Posterior vena cava (tissue), 2 donors: ENCODE measurements around the gene RTN4R. TPM values are rescaled to one million over a fixed set of nuclear protein-coding genes. Genes with fewer than 3 reads are reported as not detected.
"Not testable (repeated sequence)": the region's sequence is repeated elsewhere in the genome, so short reads cannot be mapped to it uniquely, and the experiment has no call there.

ENCODE experiments used
- DNase-seq: peaks from one replicate; pipeline ENCODE4 v3.0.0-alpha.2; 2020; ENCODE audit warnings: low spot score
- intact Hi-C, 2 donors: fragments of 100-400 bp; cut with DNase I; formaldehyde crosslinking; loops; one replicate each; pipeline versions ENCODE4 v1.14.1 to v1.14.2; 2022 to 2023
- total RNA-seq, 2 donors: library from RNA; stranded (reverse); fragmentation: NEBNext Ultra II Directional; extraction: Animal tissue kit (Norgen Biotek cat#: 25700); gene quantifications; one replicate each; pipeline ENCODE4 v1.2.1, GENCODE V29; 2021
- donor health status: DM: yes; HTN: yes; CAD: no.
- donor health status: DM: yes; HTN: yes; CAD: no.

Gene RTN4R
- total RNA-seq, 2 donors from 2014 or later: 0.19 to 0.76 TPM

- DNase-seq: not testable (repeated sequence)
- intact Hi-C loops: loop anchor here in 1 of 2 donors (5.0 kb wide), 1 partner anchor 86 kb away; no protein-coding TSS in a partner anchor
These were observed 4.5 kb downstream of the RTN4R start for GRCh38 chr22:20263404-20264281.

GRCh38 chr22:20262582-20263147 is 5.5 kb downstream of the RTN4R start:
- no peak for DNase-seq
- intact Hi-C loops: loop anchor here in 1 of 2 donors (5.0 kb wide), 1 partner anchor 85 kb away; no protein-coding TSS in a partner anchor

GRCh38 chr22:20261848-20262581 is 6.1 kb downstream of the RTN4R start:
- intact Hi-C loops: loop anchor here in 1 of 2 donors (5.0 kb wide), 1 partner anchor 85 kb away; no protein-coding TSS in a partner anchor

DNA sequence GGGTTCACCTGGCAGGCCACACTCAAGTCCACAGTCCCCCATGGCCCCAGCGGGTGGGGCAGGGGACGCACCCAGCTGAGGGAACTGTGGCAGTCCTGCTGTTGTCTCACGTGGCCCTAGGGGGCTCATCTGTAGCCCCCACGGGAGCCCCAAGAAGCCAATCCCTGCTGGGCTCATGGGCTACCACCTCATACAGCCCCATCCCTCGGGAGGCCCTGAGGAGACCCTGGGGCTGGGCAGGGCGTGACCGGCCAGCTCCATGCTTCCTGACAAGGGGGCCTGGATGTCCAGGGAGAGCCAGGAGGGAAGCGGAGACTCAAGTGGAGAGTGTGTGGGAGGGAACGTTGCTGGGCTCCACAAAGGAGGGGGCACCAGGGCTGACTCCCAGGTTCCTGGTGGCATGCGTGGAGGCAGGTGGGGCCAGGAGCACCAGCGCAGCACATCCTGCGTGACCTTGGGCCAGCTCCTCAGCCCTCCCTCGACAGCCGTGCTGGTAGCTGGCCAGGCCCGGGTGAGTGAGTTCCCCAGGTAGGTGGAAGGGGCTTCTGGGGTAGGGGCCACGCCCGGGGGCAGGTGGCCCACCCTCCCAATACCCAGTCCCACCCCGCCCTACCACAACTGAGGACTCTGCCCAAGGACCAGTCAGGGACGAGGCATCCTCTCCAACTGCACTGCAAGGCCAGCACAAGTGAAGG is 7.9 kb downstream of the RTN4R start:
- DNase-seq: no peak
- intact Hi-C loops: loop anchor here in 1 of 2 donors (5.0 kb wide), 1 partner anchor 83 kb away; no protein-coding TSS in a partner anchor

More at GRCh38 chr22:20261848-20262581, 6.1 kb downstream of the RTN4R start:
- DNase-seq: no peak

GRCh38 chr22:20259327-20259688 is 8.8 kb downstream of the RTN4R start:
- DNase-seq: no peak
- intact Hi-C loops: no loop called here

DNA sequence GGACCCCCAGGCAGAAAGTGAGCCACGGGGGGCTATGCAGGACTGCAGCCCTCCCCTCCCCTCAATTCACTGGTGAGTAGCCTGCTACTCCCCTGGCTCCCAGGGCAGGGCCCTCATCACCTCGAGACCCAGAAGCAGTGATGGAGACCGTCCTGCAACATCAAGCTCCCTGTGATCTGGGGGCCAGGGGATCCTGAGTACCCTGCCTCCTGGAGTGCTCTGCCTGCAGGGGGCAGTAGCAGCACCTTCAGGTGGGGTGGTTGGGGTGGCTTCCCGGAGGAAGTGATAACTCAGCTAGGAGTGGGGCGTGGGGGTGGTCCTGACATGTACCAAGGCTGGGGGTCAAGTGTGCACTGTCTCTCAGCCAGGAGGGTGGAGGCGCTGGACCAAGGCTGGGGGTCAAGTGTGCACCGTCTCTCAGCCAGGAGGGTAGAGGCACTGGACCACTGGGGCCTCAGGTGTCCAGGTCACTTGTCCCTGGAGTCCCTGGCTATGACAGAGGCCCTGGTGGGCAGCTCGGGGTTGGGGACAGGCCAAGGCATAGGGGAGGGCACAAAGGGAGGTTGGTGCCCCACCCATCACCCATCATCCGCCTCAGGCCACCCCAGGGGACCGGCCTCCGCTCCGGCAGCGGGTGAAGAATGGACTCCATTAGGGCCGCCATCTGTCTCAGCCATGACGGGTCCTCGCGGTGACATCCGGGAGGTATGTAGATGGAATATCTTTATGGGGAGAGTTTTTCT is 9.4 kb downstream of the RTN4R start:
- intact Hi-C loops: no loop called here
- DNase-seq: no peak

DNA sequence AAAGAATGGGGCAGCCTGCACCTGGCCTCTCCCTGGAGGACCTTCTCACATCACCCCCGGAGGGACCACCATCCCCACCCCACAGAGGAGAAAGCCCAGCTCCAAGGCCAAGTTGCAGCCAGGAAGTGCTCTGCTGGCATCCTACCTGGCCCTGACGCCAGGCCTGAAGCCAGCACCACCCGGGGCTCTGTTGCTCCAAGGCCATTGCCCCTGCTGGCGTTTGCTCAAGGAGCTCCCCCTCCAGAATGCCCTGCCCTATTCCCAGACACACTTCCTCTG is 10.2 kb downstream of the RTN4R start:
- intact Hi-C loops: no loop called here
- no peak for DNase-seq

- intact Hi-C loops: no loop called here
- no peak for DNase-seq
These were observed 10.7 kb downstream of the RTN4R start for GRCh38 chr22:20257212-20258020.

DNA sequence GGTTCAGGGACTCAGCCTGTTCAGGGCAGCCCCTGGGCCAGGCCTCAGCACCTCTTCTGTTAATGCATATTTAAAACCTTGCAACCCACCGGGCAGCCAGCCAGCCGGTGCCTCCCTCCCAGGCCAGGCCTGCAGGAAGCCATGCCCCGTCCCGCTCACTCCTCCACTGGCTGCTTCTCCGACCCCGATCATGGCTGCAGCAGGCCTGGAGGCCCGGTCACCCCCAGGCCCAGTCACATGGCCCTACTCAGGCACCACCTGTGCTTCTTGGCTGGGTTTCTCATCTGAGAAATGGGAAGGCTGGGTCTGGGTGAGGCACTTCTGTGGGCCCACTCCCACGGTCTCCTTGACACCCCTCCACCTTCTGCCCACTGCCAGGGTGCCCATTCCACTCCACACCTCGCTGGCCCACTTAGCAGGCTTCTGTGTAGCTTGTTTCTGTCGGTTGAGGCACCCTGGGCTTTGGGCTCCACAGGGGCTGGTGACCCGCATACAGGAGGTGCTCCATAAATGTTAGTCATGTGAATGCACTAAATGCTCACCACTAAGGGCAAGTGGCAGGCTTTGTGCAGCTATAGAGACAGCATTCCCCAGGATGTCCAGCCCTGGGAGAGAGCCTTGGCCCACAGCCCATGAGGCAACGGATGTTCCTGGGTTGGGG is 11.4 kb downstream of the RTN4R start:
- DNase-seq: no peak
- intact Hi-C loops: no loop called here

- intact Hi-C loops: no loop called here
- no peak for DNase-seq
These were observed 12.1 kb downstream of the RTN4R start for GRCh38 chr22:20256027-20256426.

DNA sequence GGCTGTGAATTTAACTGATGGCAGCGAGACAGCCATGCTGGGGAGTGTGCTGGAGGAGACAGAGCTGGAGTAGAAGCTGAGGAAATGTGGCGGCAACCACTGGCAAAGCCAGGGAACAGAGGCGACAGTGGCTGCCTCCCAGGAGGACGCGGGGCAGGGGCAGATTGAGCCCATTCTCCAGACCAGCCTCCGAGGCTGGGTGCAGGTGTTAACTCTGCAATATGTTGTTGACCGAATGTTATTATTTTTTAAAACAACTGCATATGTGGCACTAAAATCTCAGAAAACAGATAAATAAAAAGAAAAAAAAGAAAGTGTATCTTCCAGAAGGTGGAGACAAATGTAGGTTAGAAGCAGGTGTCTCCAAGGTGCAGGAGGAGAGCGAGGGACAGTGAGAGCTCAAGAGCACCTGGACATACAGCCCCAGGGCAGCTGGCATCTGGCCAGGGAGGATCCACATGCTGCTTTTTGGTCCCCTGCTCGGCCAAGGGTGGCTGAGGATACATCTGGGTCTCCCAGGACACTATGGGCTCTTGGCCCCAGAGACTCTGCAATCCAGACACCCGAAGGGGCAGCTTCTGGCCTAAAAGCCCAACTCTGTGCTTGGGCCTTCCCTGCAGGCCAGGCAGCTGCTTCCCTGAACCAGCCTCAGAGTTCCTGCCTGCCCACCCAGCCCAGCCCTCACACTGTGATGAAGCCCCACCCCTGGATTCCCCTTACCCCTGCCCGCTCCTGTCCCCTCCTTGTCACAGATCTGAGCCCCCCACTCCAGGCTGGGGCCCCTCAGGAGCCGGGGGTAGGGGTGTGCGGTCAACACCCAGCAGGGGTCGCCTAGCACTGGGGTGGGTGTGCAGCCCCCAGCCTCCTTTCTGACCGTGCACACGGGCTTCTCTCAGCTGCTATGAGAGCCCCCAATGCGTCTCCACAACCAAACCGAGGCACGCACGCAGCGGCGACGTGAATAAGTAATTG is 12.9 kb downstream of the RTN4R start:
- no peak for DNase-seq
- intact Hi-C loops: no loop called here

GRCh38 chr22:20253161-20253560 is 15.0 kb downstream of the RTN4R start:
- intact Hi-C loops: no loop called here
- no peak for DNase-seq

- intact Hi-C loops: no loop called here
- no peak for DNase-seq
These were observed 16.1 kb downstream of the RTN4R start for GRCh38 chr22:20251981-20252380.

DNA sequence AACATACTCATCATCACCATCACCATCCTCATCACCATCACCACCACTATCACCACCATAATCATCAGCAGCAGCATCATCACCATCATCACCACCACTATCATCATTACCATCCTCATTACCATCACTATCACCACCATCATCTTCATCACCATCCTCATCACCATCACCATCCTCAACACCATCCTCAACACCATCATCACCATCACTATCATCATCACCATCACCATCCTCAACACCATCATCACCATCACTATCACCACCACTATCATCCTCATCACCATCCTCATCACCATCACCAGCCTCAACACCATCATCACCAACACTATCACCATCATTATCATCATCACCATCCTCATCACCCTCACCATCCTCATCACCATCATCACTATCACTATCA is 16.6 kb downstream of the RTN4R start:
- DNase-seq: no peak
- intact Hi-C loops: no loop called here

- DNase-seq: no peak
- intact Hi-C loops: no loop called here
These were observed 18.2 kb downstream of the RTN4R start for GRCh38 chr22:20249797-20250354.

DNA sequence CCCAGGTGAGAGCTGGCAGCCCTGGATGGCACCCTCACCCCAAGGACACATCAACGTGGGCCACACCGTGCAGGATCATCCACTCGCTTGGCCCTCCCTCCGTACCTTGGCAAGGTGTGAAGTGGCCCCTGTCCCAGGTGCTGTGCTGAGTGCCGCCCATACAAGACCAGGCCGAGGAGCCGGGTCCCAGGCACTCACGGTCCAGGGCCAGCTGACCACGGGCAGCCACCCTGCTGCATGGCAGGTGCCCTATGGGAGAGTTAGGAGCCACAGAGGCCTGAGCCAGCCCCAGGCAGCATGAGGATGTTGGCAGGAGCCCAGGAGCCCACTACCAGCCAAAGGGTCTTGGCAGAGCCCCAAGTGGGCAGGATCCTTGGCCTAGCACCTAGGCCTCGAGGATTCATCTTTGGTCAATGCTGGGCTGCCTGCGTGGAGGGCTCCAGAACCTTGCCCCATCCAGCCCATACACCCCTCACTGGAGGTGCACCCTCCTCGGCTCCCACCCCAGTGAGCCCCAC is 19.6 kb downstream of the RTN4R start:
- intact Hi-C loops: no loop called here
- no peak for DNase-seq
